C4-2B (cell line): ENCODE results near the gene PKHD1.

Experiments used
- CTCF ChIP-seq: fragments of 450-650 bp; conservative IDR thresholded peaks from 2 replicates; pipeline ENCODE4 v1.5.1; 2017; ENCODE audit warnings: mild to moderate bottlenecking
- ZFX ChIP-seq: fragments of 450-650 bp; IDR thresholded peaks from 2 replicates; pipeline ENCODE4 v1.6.1; 2017

DNA sequence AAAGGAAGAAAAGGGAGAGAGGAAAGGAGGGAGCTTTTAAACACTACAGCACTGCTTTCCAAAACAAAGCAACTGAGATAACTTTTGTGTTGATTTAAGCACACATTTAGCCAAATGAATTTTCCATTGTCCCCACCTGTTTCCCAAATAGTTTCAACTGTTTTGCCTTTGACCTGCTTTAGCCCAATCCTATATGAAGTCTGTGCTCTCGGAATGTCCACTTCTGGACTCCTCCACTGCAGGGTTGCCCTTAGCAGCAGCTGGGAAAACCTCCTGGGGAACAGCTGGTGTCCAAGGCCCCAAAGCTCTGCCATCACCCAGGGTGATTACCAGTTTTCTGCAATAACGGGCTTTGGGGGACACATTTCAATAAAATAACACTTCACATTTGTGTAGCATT, 44.9 kb upstream of the PKHD1 start:
- no peak for TF ChIP-seq CTCF
- TF ChIP-seq ZFX = no peak
